ENCODE results near the gene VCX. TPM values are rescaled to one million over a fixed set of nuclear protein-coding genes. Genes with fewer than 3 reads are reported as not detected.

Gene VCX
- polyA plus RNA-seq, 4 donors = not detected

- Histone ChIP-seq H3K27ac (ENCODE audit: low read depth in 1 of 3, low read length in 2 of 3) (no peak overlapping the region), H3K9me3 (ENCODE audit: control insufficient read depth in 2 of 2, insufficient read depth in 1 of 2, low read depth in 1 of 2, low read length in 1 of 2) (no peaks in the 10 kb centered on the region)
These were observed 34.0 kb downstream of the VCX start for GRCh38 chrX:7876957-7877356.

DNA sequence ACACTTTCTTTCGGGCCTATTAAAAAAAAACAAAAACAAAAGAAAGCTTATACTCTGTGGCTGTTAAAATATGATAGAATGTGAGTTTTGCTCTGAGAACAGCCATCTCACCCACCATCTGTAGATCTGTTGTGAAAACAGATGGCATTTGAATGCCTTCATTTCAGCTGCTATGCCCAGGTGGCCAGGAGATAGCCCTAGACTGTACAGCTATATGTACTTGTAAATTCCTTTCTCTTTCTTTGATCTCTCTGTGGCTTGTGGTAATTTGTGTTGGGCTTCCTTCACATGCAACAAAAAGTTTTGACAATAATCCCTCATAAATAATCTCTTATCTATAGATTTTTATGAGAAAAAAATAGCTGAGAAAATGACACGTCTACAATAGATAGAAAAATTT is 46.2 kb downstream of the VCX start:
- Histone ChIP-seq H3K27me3 (ENCODE audit: control insufficient read depth in 3 of 3, insufficient read depth in 3 of 3, low read length in 3 of 3) (no peaks in the 10 kb centered on the region), H3K9me3 (ENCODE audit: control insufficient read depth in 2 of 2, insufficient read depth in 1 of 2, low read depth in 1 of 2, low read length in 1 of 2) (no peaks in the 10 kb centered on the region), H3K4me1 (ENCODE audit: control insufficient read depth in 3 of 3, insufficient read depth in 2 of 3, low read depth in 1 of 3, low read length in 2 of 3) (no peaks in the 10 kb centered on the region), H3K4me3 (ENCODE audit: low read depth in 1 of 3, low read length in 3 of 3) (no peak overlapping the region), H3K36me3 (ENCODE audit: control insufficient read depth in 3 of 3, insufficient read depth in 2 of 3, low read depth in 1 of 3, low read length in 3 of 3) (no peaks in the 10 kb centered on the region), H3K27ac (ENCODE audit: low read depth in 1 of 3, low read length in 2 of 3) (no peak overlapping the region)
- no peak for DNase-seq
- no peak for FAIRE-seq
- WGBS, 3 donors = 58 to 64% (median 62%) methylated on average over 2 of the region's 2 CpGs

More at GRCh38 chrX:7876957-7877356, 34.0 kb downstream of the VCX start:
- Histone ChIP-seq H3K27me3 (ENCODE audit: control insufficient read depth in 3 of 3, insufficient read depth in 3 of 3, low read length in 3 of 3) (no peaks in the 10 kb centered on the region), H3K36me3 (ENCODE audit: control insufficient read depth in 3 of 3, insufficient read depth in 2 of 3, low read depth in 1 of 3, low read length in 3 of 3) (no peaks in the 10 kb centered on the region), H3K4me1 (ENCODE audit: control insufficient read depth in 3 of 3, insufficient read depth in 2 of 3, low read depth in 1 of 3, low read length in 2 of 3) (no peaks in the 10 kb centered on the region), H3K4me3 (ENCODE audit: low read depth in 1 of 3, low read length in 3 of 3) (no peak overlapping the region)
- FAIRE-seq (no peak), DNase-seq (no peak)
- WGBS, 3 donors = 58 to 70% (median 70%) methylated on average over 2 of the region's 2 CpGs

- no peak overlapping the region for H3K4me3 ChIP-seq (ENCODE audit: low read depth in 1 of 3, low read length in 3 of 3)
- no peaks in the 10 kb centered on the region for H3K27me3 ChIP-seq (ENCODE audit: control insufficient read depth in 3 of 3, insufficient read depth in 3 of 3, low read length in 3 of 3)
- 70 to 77% (median 71%) methylated on average over 2 of the region's 2 CpGs for WGBS, 3 donors
- no peaks in the 10 kb centered on the region for H3K9me3 ChIP-seq (ENCODE audit: control insufficient read depth in 2 of 2, insufficient read depth in 1 of 2, low read depth in 1 of 2, low read length in 1 of 2)
- no peak for FAIRE-seq
- H3K36me3 ChIP-seq (ENCODE audit: control insufficient read depth in 3 of 3, insufficient read depth in 2 of 3, low read depth in 1 of 3, low read length in 3 of 3) = no peaks in the 10 kb centered on the region
- no peak for DNase-seq
- no peaks in the 10 kb centered on the region for H3K4me1 ChIP-seq (ENCODE audit: control insufficient read depth in 3 of 3, insufficient read depth in 2 of 3, low read depth in 1 of 3, low read length in 2 of 3)
- no peak overlapping the region for H3K27ac ChIP-seq (ENCODE audit: low read depth in 1 of 3, low read length in 2 of 3)
These were observed 46.7 kb downstream of the VCX start for GRCh38 chrX:7889680-7890079.

GRCh38 chrX:7891928-7892327 is 49.0 kb downstream of the VCX start:
- H3K4me3 ChIP-seq (ENCODE audit: low read depth in 1 of 3, low read length in 3 of 3) = no peak overlapping the region
- H3K4me1 ChIP-seq (ENCODE audit: control insufficient read depth in 3 of 3, insufficient read depth in 2 of 3, low read depth in 1 of 3, low read length in 2 of 3) = no peaks in the 10 kb centered on the region
- H3K27ac ChIP-seq (ENCODE audit: low read depth in 1 of 3, low read length in 2 of 3) = no peak overlapping the region
- DNase-seq (no peak), FAIRE-seq (no peak)
- 29 to 68% (median 46%) methylated on average over 9 of the region's 9 CpGs for WGBS, 3 donors
- H3K27me3 ChIP-seq (ENCODE audit: control insufficient read depth in 3 of 3, insufficient read depth in 3 of 3, low read length in 3 of 3) = no peaks in the 10 kb centered on the region
- peaks cover 0 to 4% (median under 1%) of the 10 kb centered on the region in 3 donors for H3K36me3 ChIP-seq (ENCODE audit: control insufficient read depth in 3 of 3, insufficient read depth in 2 of 3, low read depth in 1 of 3, low read length in 3 of 3)
- H3K9me3 ChIP-seq (ENCODE audit: control insufficient read depth in 2 of 2, insufficient read depth in 1 of 2, low read depth in 1 of 2, low read length in 1 of 2) = no peaks in the 10 kb centered on the region

Other genes starting within 250 kb of the VCX start
- gene PNPLA4, start 84.2 kb downstream of the VCX start, polyA plus RNA-seq = 10 to 100 TPM; 11.5 to 18.9 (median 17.8) TPM

Data from small intestine (tissue), 7 donors.